ENCODE data around the gene DGKZ. TPM values are rescaled to one million over a fixed set of nuclear protein-coding genes. Genes with fewer than 3 reads are reported as not detected.
A peak's percentile ranks its signal among the peaks of the same experiment; 100 is the strongest.

The DGKZ gene
- total and polyA plus RNA-seq, 2 of the 13 experiments (the other 11 are each of a cell fraction or from before 2014, with no cell fraction given), result 15.8 to 20.7 TPM

GRCh38 chr11:46308631-46309419 lies 38.4 kb upstream of the DGKZ start (continued):
- TF ChIP-seq RAD21 (CRISPR knock-in tag; IDR thresholded peaks at IDR 0.05) (peak; percentile 72), HOXA3 (CRISPR knock-in tag; IDR thresholded peaks at IDR 0.05) (peak; percentile 19; the same call in 1 of the 2 replicates), NRL (CRISPR knock-in tag; IDR thresholded peaks at IDR 0.05; ENCODE audit: borderline replicate concordance) (peak; percentile 74; the same call in 1 of the 2 replicates), ZNF614 (CRISPR knock-in tag; IDR thresholded peaks at IDR 0.05; ENCODE audit: borderline replicate concordance) (no peak), SALL2 (CRISPR knock-in tag; IDR thresholded peaks at IDR 0.05) (peak; percentile 25; the same call in 1 of the 2 replicates), ZNF546 (CRISPR knock-in tag; conservative IDR thresholded peaks at IDR 0.05) (no peak), ZNF253 (CRISPR knock-in tag; IDR thresholded peaks at IDR 0.05; ENCODE audit: borderline replicate concordance) (no peak), ZNF574 (CRISPR knock-in tag; IDR thresholded peaks at IDR 0.05) (peak; percentile 41; the same call in 1 of the 2 replicates), DMAP1 (CRISPR knock-in tag; IDR thresholded peaks at IDR 0.05) (no peak), NR2F6 (IDR thresholded peaks at IDR 0.05) (peak; percentile 28; the same call in 1 of the 2 replicates), NR2F6 (CRISPR knock-in tag; IDR thresholded peaks at IDR 0.05) (peak; percentile 61), ZSCAN9 (CRISPR knock-in tag; IDR thresholded peaks at IDR 0.05; ENCODE audit: borderline replicate concordance) (no peak), ZNF331 (CRISPR knock-in tag; IDR thresholded peaks at IDR 0.05) (0 out of 2 replicates have a peak, but pooled peaks have one; percentile 15), XRCC5 (optimal IDR thresholded peaks at IDR 0.05; ENCODE audit: low read length) (peak; percentile 86), KDM2A (CRISPR knock-in tag; IDR thresholded peaks at IDR 0.05; ENCODE audit: borderline replicate concordance, low read depth) (peak; percentile 54; the same call in 1 of the 2 replicates), THAP8 (CRISPR knock-in tag; IDR thresholded peaks at IDR 0.05; ENCODE audit: borderline replicate concordance) (no peak), FOSL2 (CRISPR knock-in tag; IDR thresholded peaks at IDR 0.05) (peak; percentile 18; the same call in 1 of the 2 replicates), PATZ1 (CRISPR knock-in tag; IDR thresholded peaks at IDR 0.05) (peak; percentile 55), ZNF563 (CRISPR knock-in tag; IDR thresholded peaks at IDR 0.05) (no peak), MAFK (conservative IDR thresholded peaks at IDR 0.05 in 1 of 2, IDR thresholded peaks at IDR 0.05 in 1 of 2; ENCODE audit: low read length in 2 of 2) (no peak), STAG1 (CRISPR knock-in tag; IDR thresholded peaks at IDR 0.05) (peak; percentile 90), NFKB2 (CRISPR knock-in tag; IDR thresholded peaks at IDR 0.05; ENCODE audit: borderline replicate concordance) (peak; percentile 68; the same call in 1 of the 2 replicates)
- TF ChIP-seq, protein P1, sequence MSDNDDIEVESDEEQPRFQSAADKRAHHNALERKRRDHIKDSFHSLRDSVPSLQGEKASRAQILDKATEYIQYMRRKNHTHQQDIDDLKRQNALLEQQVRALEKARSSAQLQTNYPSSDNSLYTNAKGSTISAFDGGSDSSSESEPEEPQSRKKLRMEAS (IDR thresholded peaks at IDR 0.05), result peak; percentile 25; the same call in 1 of the 2 replicates
- TF ChIP-seq, protein P2, sequence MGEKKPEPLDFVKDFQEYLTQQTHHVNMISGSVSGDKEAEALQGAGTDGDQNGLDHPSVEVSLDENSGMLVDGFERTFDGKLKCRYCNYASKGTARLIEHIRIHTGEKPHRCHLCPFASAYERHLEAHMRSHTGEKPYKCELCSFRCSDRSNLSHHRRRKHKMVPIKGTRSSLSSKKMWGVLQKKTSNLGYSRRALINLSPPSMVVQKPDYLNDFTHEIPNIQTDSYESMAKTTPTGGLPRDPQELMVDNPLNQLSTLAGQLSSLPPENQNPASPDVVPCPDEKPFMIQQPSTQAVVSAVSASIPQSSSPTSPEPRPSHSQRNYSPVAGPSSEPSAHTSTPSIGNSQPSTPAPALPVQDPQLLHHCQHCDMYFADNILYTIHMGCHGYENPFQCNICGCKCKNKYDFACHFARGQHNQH (CRISPR knock-in tag; IDR thresholded peaks at IDR 0.05), result 0 out of 2 replicates have a peak, but pooled peaks have one; percentile 30

Measured in HepG2 (cell line).